HCT116 (cell line): ENCODE measurements around the gene TSPOAP1. TPM values are rescaled to one million over a fixed set of nuclear protein-coding genes. Genes with fewer than 3 reads are reported as not detected.

ENCODE experiments used
- ATAC-seq: fragments of 200-7000 bp; cut with Tn5 transposase; 2 replicates; pipeline ENCODE4 v1.9.1; 2020; ENCODE audit warnings: mild to moderate bottlenecking, moderate library complexity
- BruUV-seq: library from RNA; stranded (reverse); fragments of 400-500 nt; replicated peaks from 2 replicates; lab custom pipeline; 2021; lab: Mats Ljungman, UMichigan
- CTCF ChIA-PET: fragments of 300-600 bp; sonication (Branson Sonifier 250); formaldehyde crosslinking; loops from one replicate; lab custom pipeline; 2021; ENCODE audit warnings: antibody characterized with exemption; lab: Charles Lee
- POLR2A ChIA-PET: fragments of 300-600, 350-600 bp; sonication (Branson Sonifier 250); formaldehyde crosslinking; loops from one replicate; lab custom pipeline; 2021; ENCODE audit warnings: antibody characterized with exemption; lab: Charles Lee
- RAD21 ChIA-PET, 2 experiments: fragments of 300-600 bp; sonication (Branson Sonifier 250); formaldehyde crosslinking; loops; one replicate each; lab custom pipeline; 2023; ENCODE audit warnings: low total read pairs in 2 of 2; ENCODE audit not compliant: uncharacterized antibody in 2 of 2, unreplicated experiment in 2 of 2, low non-redundant PET in 1 of 2; lab: Charles Lee
- DNase-seq: peaks from one replicate; pipeline ENCODE4 v3.0.0-alpha.2; 2010; ENCODE audit warnings: low read depth, low spot score
- H2AFZ ChIP-seq: fragments of 200-600 bp; shearing (Covaris generic), sonication (generic); 2 replicates; pipeline ENCODE4 v1.6.1; 2017; ENCODE audit warnings: low read depth, mixed run types, mixed read lengths, antibody characterized with exemption, low read length; ENCODE audit not compliant: poor library complexity, severe bottlenecking
- H3K27ac ChIP-seq: 2 replicates; pipeline ENCODE4 v1.5.1; 2012; ENCODE audit warnings: low read depth, low read length
- H3K27me3 ChIP-seq: fragments of 200-600 bp; sonication (generic); 2 replicates; pipeline ENCODE4 v1.6.1; 2016; ENCODE audit warnings: mixed run types, low read length, mixed read lengths; ENCODE audit not compliant: insufficient read depth
- H3K36me3 ChIP-seq, 2 experiments: fragments of 200-500 bp in 1 of 2; fragments of 200-600 bp in 1 of 2; sonication (Bioruptor generic) in 1 of 2; sonication (generic) in 1 of 2; 2 replicates each; pipeline versions ENCODE4 v1.5.1 to v1.6.1; 2014 to 2016; ENCODE audit warnings: low read length in 2 of 2, inconsistent platforms in 1 of 2, mixed read lengths in 1 of 2, mixed run types in 1 of 2; ENCODE audit not compliant: insufficient read depth in 2 of 2, control insufficient read depth in 1 of 2
- H3K4me1 ChIP-seq, 2 experiments: fragments of 200-600 bp in 1 of 2; sonication (generic) in 1 of 2; 2 replicates each; pipeline versions ENCODE4 v1.5.1 to v1.6.1; 2012 to 2017; ENCODE audit warnings: low read length in 2 of 2, inconsistent platforms in 1 of 2, mild to moderate bottlenecking in 1 of 2, mixed read lengths in 1 of 2, mixed run types in 1 of 2, moderate library complexity in 1 of 2; ENCODE audit not compliant: insufficient read depth in 2 of 2, control insufficient read depth in 1 of 2
- H3K4me2 ChIP-seq: fragments of 200-600 bp; sonication (generic); 2 replicates; pipeline ENCODE4 v1.6.1; 2017; ENCODE audit warnings: mixed run types, low read length, mixed read lengths
- H3K4me3 ChIP-seq, 2 experiments: fragments of 200-600 bp in 1 of 2; sonication (generic) in 1 of 2; replicated peaks in 1 of 2; 2 replicates each; pipeline ENCODE4 v1.5.1; 2011 to 2016; ENCODE audit warnings: low read length in 2 of 2, control low read depth in 1 of 2, low read depth in 1 of 2, mild to moderate bottlenecking in 1 of 2, mixed read lengths in 1 of 2, mixed run types in 1 of 2
- H3K79me2 ChIP-seq: fragments of 200-600 bp; sonication (generic); 2 replicates; pipeline ENCODE4 v1.6.1; 2017; ENCODE audit warnings: mild to moderate bottlenecking, mixed run types, low read length, moderate library complexity, mixed read lengths; ENCODE audit not compliant: insufficient read depth
- H3K9ac ChIP-seq: fragments of 200-600 bp; sonication (generic); 2 replicates; pipeline ENCODE4 v1.6.1; 2016; ENCODE audit warnings: low read length, mixed read lengths
- H3K9me2 ChIP-seq: fragments of 200-600 bp; sonication (generic), shearing (Covaris generic); 2 replicates; pipeline ENCODE4 v1.6.1; 2017; ENCODE audit warnings: mixed run types, mild to moderate bottlenecking, moderate library complexity; ENCODE audit not compliant: insufficient read depth
- H3K9me3 ChIP-seq, 2 experiments: fragments of 200-500 bp in 1 of 2; fragments of 200-600 bp in 1 of 2; sonication (Bioruptor generic) in 1 of 2; sonication (generic) in 1 of 2; 2 replicates each; pipeline ENCODE4 v1.6.1; 2014 to 2017; ENCODE audit warnings: low read length in 2 of 2, mixed read lengths in 2 of 2, inconsistent platforms in 1 of 2, low read depth in 1 of 2, mild to moderate bottlenecking in 1 of 2, mixed run types in 1 of 2, moderate library complexity in 1 of 2; ENCODE audit not compliant: control insufficient read depth in 1 of 2, insufficient read depth in 1 of 2
- H4K20me1 ChIP-seq: fragments of 200-600 bp; sonication (generic), shearing (Covaris generic); 2 replicates; pipeline ENCODE4 v1.6.1; 2017; ENCODE audit warnings: mixed run types, mild to moderate bottlenecking, moderate library complexity; ENCODE audit not compliant: insufficient read depth
- CBX3 ChIP-seq: IDR thresholded peaks from 2 replicates; pipeline ENCODE4 v1.6.1; 2012; ENCODE audit warnings: low read depth
- CEBPB ChIP-seq: IDR thresholded peaks from 2 replicates; pipeline ENCODE4 v1.6.1; 2012; ENCODE audit warnings: low read depth
- EGR1 ChIP-seq: IDR thresholded peaks from 2 replicates; pipeline ENCODE4 v1.6.1; 2012; ENCODE audit warnings: low read depth
- EZH2 ChIP-seq: fragments of 200-600 bp; sonication (generic); IDR thresholded peaks from 2 replicates; pipeline ENCODE4 v1.6.1; 2017; ENCODE audit warnings: antibody characterized with exemption, mixed run types
- EZH2phosphoT487 ChIP-seq: fragments of 200-600 bp; IDR thresholded peaks from 2 replicates; pipeline ENCODE4 v1.6.1; 2018; ENCODE audit warnings: antibody characterized with exemption, borderline replicate concordance
- FOSL1 ChIP-seq: IDR thresholded peaks from 2 replicates; pipeline ENCODE4 v1.6.1; 2012; ENCODE audit warnings: low read depth
- POLR2A ChIP-seq: IDR thresholded peaks from 2 replicates; pipeline ENCODE4 v1.7.0; 2011; ENCODE audit warnings: borderline replicate concordance; ENCODE audit not compliant: insufficient read depth, insufficient read length; ENCODE audit errors: extremely low read depth
- POLR2AphosphoS5 ChIP-seq: IDR thresholded peaks from 2 replicates; pipeline ENCODE4 v1.6.1; 2011; ENCODE audit warnings: mild to moderate bottlenecking, low read depth, low read length, moderate library complexity
- SIN3A ChIP-seq: IDR thresholded peaks from 2 replicates; pipeline ENCODE4 v1.6.1; 2012; ENCODE audit warnings: low read depth
- SP1 ChIP-seq: IDR thresholded peaks from 2 replicates; pipeline ENCODE4 v1.6.1; 2012; ENCODE audit warnings: low read depth
- SRF ChIP-seq: IDR thresholded peaks from 2 replicates; pipeline ENCODE4 v1.6.1; 2012; ENCODE audit warnings: low read depth
- TCF7L2 ChIP-seq: IDR thresholded peaks from 2 replicates; pipeline ENCODE4 v1.7.0; 2011; ENCODE audit warnings: borderline replicate concordance, inconsistent platforms; ENCODE audit not compliant: insufficient read depth, insufficient read length; ENCODE audit errors: extremely low read depth
- YY1 ChIP-seq: IDR thresholded peaks from 2 replicates; pipeline ENCODE4 v1.6.1; 2011; ENCODE audit warnings: low read length, low read depth, moderate library complexity, mild to moderate bottlenecking; ENCODE audit not compliant: insufficient replicate concordance; ENCODE audit errors: extremely low read depth
- ZFX ChIP-seq: fragments of 450-650 bp; IDR thresholded peaks from 2 replicates; pipeline ENCODE4 v1.6.1; 2017
- intact Hi-C: fragments of 100-400 bp; cut with micrococcal nuclease; formaldehyde crosslinking; loops from 2 replicates; pipeline ENCODE4 v1.10.0; 2022
- total RNA-seq: library from RNA; stranded (reverse); gene quantifications from one replicate; pipeline ENCODE4 v1.2.1, GENCODE V29; 2021; ENCODE audit not compliant: unreplicated experiment
- TF ChIP-seq, protein P1 (sequence below): IDR thresholded peaks from 2 replicates; pipeline ENCODE4 v1.6.1; 2012
- TF ChIP-seq, protein P2 (sequence below): IDR thresholded peaks from 2 replicates; pipeline ENCODE4 v1.6.1; 2012

TSPOAP1 gene
- total RNA-seq, 1 experiment from 2014 or later, result 0.27 TPM

DNA sequence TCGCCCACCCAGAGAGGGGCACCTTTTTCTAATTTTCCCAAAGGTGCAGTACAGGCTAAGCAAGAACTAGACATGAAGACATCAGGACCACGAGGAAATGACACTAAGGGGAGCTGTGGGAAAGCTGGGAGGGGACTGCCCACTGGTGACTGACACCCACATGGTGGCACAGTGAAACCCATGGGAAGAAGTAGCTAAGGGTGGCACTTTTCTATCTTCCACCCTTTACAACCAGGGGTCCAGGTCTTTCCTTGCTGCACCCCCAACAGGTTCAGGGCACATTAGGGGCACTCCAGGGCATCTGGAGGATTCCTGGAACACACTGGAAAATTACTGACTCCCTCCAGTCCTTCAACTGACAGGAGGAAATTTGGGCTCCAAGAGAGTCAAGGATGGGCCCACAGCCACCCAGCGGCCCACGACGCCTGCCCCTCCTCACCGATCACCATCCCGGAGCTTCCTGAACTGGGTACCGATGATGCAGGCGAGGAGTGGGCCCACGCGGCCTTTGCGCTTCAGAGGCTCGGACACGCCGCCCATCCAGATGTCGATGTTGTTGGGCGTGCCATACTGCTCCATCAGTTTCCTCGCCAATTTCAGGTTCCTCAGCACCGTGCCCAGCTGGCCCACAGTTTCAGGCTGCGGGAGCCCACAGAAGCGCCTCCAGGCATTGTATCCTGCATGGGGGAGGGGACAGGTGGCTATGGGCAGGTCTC lies 57.2 kb downstream of the TSPOAP1 start:
- no peak overlapping the region for H3K4me3 ChIP-seq
- POLR2A ChIA-PET, result no interaction called here
- RAD21 ChIA-PET, result no interaction called here
- H3K27ac ChIP-seq, result no peak overlapping the region
- intact Hi-C loops, result no loop called here
- no peaks in the 10 kb centered on the region for H3K36me3 ChIP-seq
- ATAC-seq (no peak), DNase-seq (no peak)
- no peak overlapping the region for H2AFZ ChIP-seq
- CTCF ChIA-PET, result interaction anchor here (0.9 kb wide), 1 partner anchor 17 kb away, joined by 3 read pairs; no protein-coding TSS in a partner anchor
- TF ChIP-seq EZH2phosphoT487 (no peak), TCF7L2 (no peak), EZH2 (no peak), SRF (no peak), SP1 (no peak), YY1 (no peak), SIN3A (no peak), CEBPB (no peak), CBX3 (no peak), EGR1 (no peak), POLR2AphosphoS5 (no peak), POLR2A (no peak), ZFX (no peak), FOSL1 (no peak)
- TF ChIP-seq, protein P1, sequence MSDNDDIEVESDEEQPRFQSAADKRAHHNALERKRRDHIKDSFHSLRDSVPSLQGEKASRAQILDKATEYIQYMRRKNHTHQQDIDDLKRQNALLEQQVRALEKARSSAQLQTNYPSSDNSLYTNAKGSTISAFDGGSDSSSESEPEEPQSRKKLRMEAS, result no peak
- TF ChIP-seq, protein P2, sequence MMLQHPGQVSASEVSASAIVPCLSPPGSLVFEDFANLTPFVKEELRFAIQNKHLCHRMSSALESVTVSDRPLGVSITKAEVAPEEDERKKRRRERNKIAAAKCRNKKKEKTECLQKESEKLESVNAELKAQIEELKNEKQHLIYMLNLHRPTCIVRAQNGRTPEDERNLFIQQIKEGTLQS, result no peak
- H3K27me3 ChIP-seq, result no peaks in the 10 kb centered on the region
- no peaks in the 10 kb centered on the region for H4K20me1 ChIP-seq
- no peak overlapping the region for H3K9ac ChIP-seq
- no TSS peak for BruUV-seq
- no peak overlapping the region for H3K4me2 ChIP-seq
- peaks cover 0 to 7% of the 10 kb centered on the region in 2 experiments; a peak in 1 of 4 replicates for H3K4me1 ChIP-seq
- H3K9me3 ChIP-seq, result no peaks in the 10 kb centered on the region
- H3K9me2 ChIP-seq, result no peaks in the 10 kb centered on the region
- H3K79me2 ChIP-seq, result no peaks in the 10 kb centered on the region
